Measurements from ENCODE around the gene BRWD1.
A peak's percentile ranks its signal among the peaks of the same experiment; 100 is the strongest.
"Not testable (repeated sequence)": the region's sequence is repeated elsewhere in the genome, so short reads cannot be mapped to it uniquely, and the experiment has no call there.

BRWD1 gene

GRCh38 chr21:39281853-39282252 is 31.6 kb downstream of the BRWD1 start:
- DNase-seq (ENCODE audit: insufficient read length, low spot score), result no peak
- FAIRE-seq, result no peak
- no peak for TF ChIP-seq POLR2A (IDR thresholded peaks at IDR 0.05; ENCODE audit: low read depth, low read length)

GRCh38 chr21:39281207-39281606 is 32.2 kb downstream of the BRWD1 start:
- no peak for TF ChIP-seq POLR2A (IDR thresholded peaks at IDR 0.05; ENCODE audit: low read depth, low read length)
- DNase-seq (ENCODE audit: insufficient read length, low spot score) (no peak), FAIRE-seq (no peak)

DNA sequence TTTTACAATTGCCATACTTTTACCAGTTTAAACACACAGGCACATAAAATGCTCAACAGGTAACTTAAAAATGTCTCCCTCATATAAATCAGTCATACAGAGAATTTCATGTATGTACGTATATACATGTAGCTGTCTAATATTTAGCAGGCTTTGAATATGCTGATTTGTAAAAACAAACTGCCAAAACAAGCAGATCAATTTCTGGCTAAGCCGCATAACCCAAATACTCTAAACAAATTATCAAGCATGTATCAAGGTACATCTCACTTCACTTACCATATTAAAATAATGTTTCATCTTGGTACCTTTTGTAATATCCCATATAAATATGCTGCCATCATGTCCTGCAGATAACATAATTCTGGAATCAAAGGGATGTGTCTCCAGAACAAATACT is 43.8 kb downstream of the BRWD1 start:
- DNase-seq (ENCODE audit: insufficient read length, low spot score) (no peak), FAIRE-seq (peak; percentile 27)
- TF ChIP-seq POLR2A (IDR thresholded peaks at IDR 0.05; ENCODE audit: low read depth, low read length), result no peak

DNA sequence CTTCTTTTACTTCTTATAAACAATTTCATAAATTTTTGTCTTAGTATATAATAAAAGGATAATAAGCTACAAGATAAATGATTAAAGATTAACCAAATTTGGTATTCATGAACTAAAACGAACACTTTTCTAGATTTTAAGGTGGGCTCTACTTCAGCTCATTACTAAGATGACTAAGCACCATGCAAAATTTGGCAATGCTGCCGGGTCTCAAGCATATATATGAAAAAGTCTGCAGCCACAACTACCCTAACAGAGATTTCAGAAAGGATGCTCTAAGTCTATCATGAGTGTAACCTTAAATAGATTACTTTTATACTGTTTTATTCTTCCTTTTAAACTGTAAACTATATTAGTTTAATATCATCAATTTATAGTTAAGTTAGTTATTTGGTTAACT is 47.8 kb downstream of the BRWD1 start:
- no peak for TF ChIP-seq POLR2A (IDR thresholded peaks at IDR 0.05; ENCODE audit: low read depth, low read length)
- FAIRE-seq, result no peak
- DNase-seq (ENCODE audit: insufficient read length, low spot score), result no peak

DNA sequence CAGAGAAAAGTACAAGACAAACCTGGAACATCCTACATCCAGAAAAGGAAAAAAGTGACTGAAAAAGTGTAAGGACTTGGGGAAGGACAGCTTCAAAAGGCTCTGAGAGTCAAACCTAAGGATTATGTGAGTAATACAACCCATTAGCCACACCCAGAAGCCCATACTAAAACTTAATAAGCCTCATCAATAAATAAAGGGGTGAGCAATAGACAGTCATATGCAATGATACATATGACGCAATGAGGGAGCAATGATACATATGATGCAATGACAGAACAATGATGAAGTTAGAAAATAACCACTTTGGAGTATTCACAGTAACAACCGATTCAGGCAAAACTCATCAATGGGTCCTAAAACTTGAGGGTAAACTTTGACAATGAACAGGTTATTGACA is 50.1 kb downstream of the BRWD1 start:
- DNase-seq (ENCODE audit: insufficient read length, low spot score) (no peak), FAIRE-seq (no peak)
- TF ChIP-seq POLR2A (IDR thresholded peaks at IDR 0.05; ENCODE audit: low read depth, low read length), result no peak

DNA sequence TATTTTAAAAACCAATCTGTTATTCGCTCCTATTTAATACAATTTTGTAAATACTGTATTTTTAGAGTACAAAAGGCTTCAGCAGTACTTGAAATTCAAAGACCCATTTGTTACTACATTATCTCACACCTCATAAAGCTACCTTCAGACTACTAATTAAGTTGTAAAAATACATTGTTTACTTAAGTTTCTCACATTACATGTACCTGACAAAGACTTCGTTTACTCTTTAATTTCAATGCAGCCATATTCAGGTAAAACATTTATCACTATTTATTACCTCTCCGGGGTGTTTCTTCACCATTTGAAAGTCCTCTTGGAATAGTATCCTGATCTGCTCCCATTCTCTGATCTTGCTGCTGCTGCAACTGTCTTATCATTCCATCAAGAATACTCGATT is 55.2 kb downstream of the BRWD1 start:
- DNase-seq (ENCODE audit: insufficient read length, low spot score), result no peak
- no peak for FAIRE-seq
- TF ChIP-seq POLR2A (IDR thresholded peaks at IDR 0.05; ENCODE audit: low read depth, low read length), result no peak

DNA sequence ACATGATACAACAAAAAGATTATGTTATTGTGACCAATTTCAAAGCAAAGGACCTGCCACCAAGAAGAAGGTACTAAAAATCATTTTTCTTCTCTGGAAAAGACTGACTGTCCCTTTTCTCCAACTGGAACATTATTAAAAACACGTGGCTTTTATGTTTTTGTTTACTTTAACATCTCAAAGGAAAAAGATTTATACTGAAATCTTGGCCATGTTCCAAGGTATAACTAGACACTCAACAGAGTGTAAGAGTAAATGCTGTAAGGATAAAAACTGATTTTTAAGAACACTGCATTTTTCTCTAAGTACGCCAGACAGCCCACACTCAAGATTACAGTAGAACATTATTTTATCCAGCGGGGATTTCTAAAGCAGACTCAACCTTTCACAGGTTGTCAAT is 62.1 kb downstream of the BRWD1 start:
- TF ChIP-seq POLR2A (IDR thresholded peaks at IDR 0.05; ENCODE audit: low read depth, low read length), result no peak
- no peak for FAIRE-seq
- DNase-seq (ENCODE audit: insufficient read length, low spot score), result no peak

GRCh38 chr21:39238275-39238674 is 75.2 kb downstream of the BRWD1 start:
- no peak for TF ChIP-seq POLR2A (IDR thresholded peaks at IDR 0.05; ENCODE audit: low read depth, low read length)
- no peak for DNase-seq (ENCODE audit: insufficient read length, low spot score)
- FAIRE-seq, result no peak

- DNase-seq (ENCODE audit: insufficient read length, low spot score) (no peak), FAIRE-seq (no peak)
- no peak for TF ChIP-seq POLR2A (IDR thresholded peaks at IDR 0.05; ENCODE audit: low read depth, low read length)
These were observed 80.6 kb downstream of the BRWD1 start for GRCh38 chr21:39232861-39233291.

DNA sequence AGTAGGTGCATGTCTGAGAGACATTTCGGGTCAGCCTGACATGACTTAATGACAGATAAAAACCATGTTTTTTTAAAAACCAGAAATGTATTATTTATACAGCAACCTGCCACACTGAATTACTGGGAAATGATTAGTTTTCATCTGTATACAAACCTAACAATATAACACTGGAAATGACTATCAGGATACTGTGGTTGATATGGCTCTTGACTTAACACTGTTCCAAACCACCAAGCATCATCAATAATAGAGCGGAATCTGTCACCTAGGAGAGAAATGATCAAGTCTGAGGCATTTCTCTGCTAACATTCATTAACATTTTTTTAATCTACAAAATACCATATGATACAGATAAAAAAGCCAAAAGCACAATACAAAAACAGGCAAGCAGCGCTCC is 88.5 kb downstream of the BRWD1 start:
- FAIRE-seq, result peak; percentile 68
- DNase-seq (ENCODE audit: insufficient read length, low spot score), result no peak
- TF ChIP-seq POLR2A (IDR thresholded peaks at IDR 0.05; ENCODE audit: low read depth, low read length), result no peak

DNA sequence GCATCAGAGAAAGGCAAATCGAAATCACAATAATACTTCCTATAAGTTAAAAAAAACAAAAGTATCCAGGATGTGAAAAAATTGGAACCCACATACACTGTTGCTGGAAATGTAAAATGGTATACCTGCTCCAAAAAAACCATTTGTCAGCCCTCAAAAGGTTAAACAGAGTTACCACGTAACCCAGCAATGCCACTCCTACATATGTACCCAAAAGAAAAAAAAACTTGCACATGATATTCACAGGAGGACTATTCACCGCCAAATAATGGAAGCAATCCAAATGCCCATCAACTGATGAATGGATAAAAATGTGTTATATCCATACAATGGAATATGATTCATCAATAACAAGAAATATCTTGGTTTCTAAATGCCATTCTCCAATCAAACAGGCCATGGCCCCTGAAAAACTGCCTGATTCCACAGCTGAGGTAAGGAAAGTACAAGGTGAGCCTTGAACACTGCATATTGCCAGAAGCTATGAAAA is 91.4 kb downstream of the BRWD1 start:
- DNase-seq (ENCODE audit: insufficient read length, low spot score), result no peak
- TF ChIP-seq POLR2A (IDR thresholded peaks at IDR 0.05; ENCODE audit: low read depth, low read length), result no peak
- no peak for FAIRE-seq

GRCh38 chr21:39221282-39221996 is 92.0 kb downstream of the BRWD1 start:
- TF ChIP-seq POLR2A (IDR thresholded peaks at IDR 0.05; ENCODE audit: low read depth, low read length), result no peak

GRCh38 chr21:39220875-39221274 is 92.6 kb downstream of the BRWD1 start:
- FAIRE-seq, result not testable (repeated sequence)

More at GRCh38 chr21:39221282-39221996, 92.0 kb downstream of the BRWD1 start:
- DNase-seq (ENCODE audit: insufficient read length, low spot score) (no peak), FAIRE-seq (no peak)

DNA sequence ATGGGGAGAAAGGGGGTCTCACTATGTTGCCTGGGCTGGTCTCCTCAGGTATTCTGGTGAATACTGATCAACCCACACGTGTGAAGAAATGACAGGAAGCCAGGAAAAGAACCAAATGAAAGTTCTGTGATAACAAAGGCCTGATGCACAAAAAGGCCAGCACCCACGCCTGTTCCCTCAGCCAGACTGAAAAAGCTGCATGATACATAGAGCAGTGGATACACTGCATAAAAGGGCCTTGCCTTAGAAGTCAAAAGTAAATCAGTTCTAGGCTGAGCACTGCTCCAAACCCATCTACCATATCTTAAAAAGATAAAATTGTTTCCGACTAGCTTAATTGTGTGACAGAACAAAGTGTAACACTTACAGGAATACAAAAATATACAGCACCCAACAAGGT is 93.3 kb downstream of the BRWD1 start:
- no peak for TF ChIP-seq POLR2A (IDR thresholded peaks at IDR 0.05; ENCODE audit: low read depth, low read length)
- no peak for FAIRE-seq
- no peak for DNase-seq (ENCODE audit: insufficient read length, low spot score)

More at GRCh38 chr21:39220875-39221274, 92.6 kb downstream of the BRWD1 start:
- not testable (repeated sequence) for DNase-seq (ENCODE audit: insufficient read length, low spot score)

DNA sequence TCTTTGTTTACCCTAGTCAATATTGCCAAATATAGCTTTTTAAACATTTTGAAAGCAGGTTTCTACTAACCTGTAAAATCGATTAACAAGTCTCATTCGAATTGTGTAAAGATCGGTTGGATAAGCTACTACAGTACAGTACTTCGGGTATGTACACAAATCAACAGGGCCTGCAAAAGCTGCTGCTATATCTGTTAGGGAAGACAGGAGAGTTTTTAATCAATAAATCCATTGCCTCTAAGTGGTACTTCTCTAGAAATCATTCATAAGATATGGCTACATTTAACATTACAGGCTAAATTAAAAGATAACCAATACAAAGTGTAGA is 95.4 kb downstream of the BRWD1 start:
- no peak for TF ChIP-seq POLR2A (IDR thresholded peaks at IDR 0.05; ENCODE audit: low read depth, low read length)
- DNase-seq (ENCODE audit: insufficient read length, low spot score) (no peak), FAIRE-seq (no peak)
